Stimulated activated CD8-positive, alpha-beta memory T cell treated with anti-CD3 and anti-CD28 coated beads, Interleukin-12 subunit alpha, Interleukin-12 subunit beta, amount 100 ng/mL, for 24 hours (primary cell): ENCODE data around the gene CCDC124.

Source experiments
- DNase-seq: peaks from one replicate; pipeline ENCODE4 v3.0.0-alpha.2; 2020; ENCODE audit errors: extremely low read depth

Gene CCDC124

DNA sequence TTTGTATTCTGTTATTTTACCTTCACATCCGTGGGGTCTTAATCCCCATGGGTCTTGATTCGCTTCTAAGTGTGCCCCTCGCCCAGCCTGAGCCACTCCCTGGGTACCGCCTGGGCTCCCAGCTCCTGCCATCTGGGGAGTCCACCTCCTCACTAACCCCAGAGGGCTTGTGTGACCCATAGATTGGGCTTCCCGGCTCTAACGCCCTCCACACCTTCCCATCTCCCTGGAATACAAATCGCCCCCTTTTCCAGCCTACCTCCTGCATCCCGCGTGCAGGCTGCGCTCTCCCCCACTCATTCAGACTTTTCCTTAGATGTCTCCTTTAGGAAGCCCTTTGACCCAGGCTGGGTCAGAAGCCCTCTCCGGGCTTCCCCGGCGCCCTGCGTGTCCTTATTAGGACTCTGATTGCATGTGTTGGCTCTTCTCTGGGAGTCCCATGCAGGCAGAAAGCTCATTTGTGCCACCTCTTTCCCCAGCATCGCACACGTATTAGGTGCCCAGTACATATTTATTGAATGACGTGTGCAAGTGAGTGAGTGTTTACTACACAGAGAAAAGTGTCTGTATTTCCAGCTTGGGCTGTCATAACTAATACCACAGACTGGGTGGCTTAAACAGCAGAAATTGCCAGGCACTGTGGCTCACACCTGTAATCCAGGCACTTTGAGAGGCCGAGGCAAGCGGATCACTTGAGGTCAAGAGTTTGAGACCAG lies 757 bp downstream of the CCDC124 start:
- DNase-seq = no peak

DNA sequence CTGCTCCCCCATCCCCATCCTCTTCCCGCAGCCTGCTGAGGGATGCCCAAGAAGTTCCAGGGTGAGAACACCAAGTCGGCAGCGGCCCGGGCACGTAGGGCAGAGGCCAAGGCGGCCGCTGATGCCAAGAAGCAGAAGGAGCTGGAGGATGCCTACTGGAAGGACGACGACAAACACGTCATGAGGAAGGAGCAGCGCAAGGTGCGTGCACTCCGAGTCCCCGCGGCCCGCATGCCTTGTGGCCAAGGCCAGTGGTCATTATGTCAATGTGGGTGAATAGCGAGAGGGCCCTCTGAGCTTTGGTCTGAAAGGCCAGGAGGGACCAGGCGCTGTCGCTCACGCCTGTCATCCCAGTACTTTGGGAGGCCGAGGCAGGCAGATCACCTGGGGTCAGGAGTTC lies 3.6 kb downstream of the CCDC124 start:
- no peak for DNase-seq

- DNase-seq = no peak
These were observed 4.6 kb downstream of the CCDC124 start for GRCh38 chr19:17937371-17937900.

DNA sequence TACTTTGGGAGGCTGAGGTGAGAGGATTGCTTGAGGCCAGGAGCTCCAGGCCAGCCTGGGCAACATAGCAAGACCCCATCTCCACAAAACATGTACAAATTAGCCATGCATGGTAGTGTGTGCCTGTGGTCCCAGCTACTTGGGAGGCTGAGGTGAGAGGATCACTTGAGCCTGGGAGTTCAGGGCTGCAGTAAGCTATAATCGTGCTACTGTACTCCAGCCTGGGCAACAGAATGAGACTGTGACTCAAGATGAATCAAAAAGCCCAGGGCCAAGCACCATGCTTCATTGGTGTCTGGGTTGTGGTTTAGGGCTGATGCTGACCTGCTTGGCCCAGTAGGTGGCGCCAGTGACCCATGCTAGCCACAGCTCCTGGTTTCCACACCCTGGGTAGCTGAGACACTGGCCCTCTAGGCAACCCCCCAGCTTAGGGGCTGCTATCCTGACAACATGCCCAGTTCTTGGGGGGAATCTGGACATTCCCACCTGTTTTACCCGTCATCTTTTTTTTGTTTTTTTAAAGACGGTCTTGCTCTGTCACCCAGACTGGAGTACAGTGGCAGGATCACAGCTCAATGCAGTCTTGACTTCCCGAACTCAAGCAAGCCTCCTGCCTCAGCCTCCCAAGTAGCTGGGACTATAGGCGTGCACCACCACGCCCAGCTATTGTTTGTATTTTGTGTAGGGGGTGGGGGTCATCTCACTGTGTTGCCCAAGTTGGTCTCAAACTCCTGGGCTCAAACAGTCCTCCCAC lies 5.5 kb downstream of the CCDC124 start:
- DNase-seq = peak; percentile 50

- DNase-seq = no peak
These were observed 9.4 kb downstream of the CCDC124 start for GRCh38 chr19:17942181-17942580.

- no peak for DNase-seq
These were observed 9.9 kb downstream of the CCDC124 start for GRCh38 chr19:17942582-17943273.

GRCh38 chr19:17943274-17944221 lies 10.7 kb downstream of the CCDC124 start:
- DNase-seq = no peak

- no peak for DNase-seq
These were observed 11.5 kb downstream of the CCDC124 start for GRCh38 chr19:17944301-17944700.

DNA sequence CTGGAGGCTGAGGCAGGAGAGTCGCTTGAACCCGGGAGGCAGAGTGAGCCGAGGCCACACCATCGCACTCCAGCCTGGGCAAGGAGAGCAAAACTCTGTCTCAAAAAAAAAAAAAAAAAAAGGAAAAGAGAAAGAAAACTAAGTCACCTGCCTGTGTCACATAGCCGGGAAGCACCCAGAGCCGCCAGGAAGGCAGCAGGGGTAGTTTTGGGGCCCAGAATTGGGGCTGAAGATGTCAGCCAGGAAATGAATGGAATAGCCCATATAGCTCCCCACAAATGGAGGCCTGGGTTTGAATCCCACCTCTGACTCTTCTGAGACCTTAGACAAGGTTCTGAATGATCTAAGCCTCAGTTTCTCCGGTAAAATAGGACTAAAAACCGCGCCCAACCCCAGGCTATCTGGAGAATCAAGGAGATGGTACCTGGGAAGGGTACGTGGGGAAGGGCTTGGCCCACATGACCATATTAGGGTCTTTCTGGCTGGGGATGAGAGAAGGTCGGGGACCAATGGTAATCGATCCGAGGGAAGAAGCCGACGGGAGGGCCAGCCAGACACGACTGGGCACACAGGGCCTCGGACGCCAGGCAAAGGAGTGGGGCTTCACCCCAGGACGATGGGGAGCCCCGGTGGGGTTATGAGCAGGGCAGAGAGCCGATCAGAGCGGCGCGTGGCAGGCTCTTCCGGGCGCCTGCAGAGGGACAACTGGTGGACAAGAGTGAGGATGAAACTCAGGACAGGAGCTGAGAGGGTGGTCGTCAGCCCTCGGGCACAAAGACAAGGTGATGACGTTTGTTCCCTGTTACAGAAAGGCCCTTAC lies 14.4 kb downstream of the CCDC124 start:
- DNase-seq = no peak

DNA sequence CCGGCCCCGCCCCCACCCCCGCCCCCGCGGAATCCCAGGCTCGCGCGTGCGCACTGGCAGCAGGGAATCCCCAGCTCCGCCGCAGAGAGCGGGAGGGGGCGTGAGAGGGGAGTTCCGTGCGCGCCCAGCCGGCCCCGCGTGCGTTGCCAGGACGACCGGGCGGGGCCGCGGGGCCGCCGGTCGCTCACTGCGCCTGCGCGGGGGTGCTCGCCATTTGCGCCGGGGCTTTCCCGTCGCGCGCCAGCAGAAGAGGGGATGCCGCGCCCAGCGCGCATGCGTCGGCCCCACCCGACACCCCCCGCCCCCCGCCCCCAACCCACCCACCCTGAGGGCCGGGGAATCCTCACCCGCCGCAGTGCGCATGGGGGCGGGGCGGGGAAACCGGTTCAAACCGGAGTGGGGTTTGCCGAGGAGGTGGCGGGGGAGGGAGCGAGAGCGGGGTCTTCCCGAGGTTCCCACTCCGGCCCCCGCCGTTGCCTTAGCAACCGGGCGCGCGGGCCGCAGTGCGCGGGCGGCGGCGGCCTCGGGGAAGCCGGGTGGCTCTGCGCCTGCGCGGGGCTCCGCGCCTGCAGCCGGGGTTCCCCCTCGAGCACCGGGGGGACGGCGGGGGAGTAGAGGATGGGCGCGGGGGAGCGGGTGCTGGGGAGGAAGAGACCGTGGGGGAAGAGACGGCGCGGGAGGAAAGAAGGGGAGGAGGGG lies 15.1 kb downstream of the CCDC124 start:
- peak; percentile 87 for DNase-seq

- no peak for DNase-seq
These were observed 15.7 kb downstream of the CCDC124 start for GRCh38 chr19:17948514-17948900.

DNA sequence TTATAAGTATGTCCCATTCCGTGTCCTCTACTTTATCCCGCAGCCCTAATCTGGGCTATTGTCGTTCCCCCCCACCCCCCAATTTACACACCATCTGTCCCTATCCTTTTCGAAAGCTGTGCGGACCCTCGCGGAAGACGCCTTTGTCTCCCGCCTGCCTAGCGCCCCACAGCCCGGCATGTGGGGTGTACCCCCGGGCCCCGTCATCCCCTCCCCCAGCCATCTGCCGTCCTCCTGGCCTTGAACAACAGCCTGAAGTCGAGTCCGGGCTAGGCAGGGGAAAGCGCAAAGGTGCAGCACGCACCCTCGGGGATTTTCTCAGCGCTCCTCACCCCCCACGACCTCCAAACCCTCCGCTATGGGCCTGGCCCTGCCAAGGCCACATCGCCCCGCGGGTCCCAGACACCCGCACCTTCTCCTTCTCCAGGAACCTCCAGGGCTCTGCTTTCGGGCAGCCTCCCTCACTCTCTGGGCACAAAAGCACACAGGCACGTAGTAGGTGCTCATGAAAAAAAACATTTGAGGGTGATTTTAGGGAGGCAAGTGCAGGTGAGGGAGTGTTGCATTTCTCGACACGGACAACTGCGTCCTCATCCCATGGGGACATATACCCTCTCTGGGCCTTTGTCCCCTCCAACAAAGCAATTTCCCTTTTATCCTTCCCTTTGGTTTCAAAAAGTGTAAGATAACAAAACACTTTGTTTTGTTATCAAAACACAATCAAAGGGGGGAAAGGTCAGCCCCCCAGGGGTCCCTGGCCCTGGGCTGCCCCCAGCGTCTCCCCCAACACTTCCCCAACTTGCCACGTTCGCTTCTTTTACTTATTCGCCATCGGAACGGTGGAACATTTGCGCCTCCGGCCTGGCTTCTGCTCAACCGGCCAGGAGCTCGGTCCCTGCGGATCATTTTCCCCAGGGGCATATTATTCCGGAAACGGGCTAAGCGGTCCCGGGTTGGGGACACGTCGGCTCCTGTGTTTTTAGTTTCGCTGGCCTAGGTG lies 16.4 kb downstream of the CCDC124 start:
- no peak for DNase-seq

DNA sequence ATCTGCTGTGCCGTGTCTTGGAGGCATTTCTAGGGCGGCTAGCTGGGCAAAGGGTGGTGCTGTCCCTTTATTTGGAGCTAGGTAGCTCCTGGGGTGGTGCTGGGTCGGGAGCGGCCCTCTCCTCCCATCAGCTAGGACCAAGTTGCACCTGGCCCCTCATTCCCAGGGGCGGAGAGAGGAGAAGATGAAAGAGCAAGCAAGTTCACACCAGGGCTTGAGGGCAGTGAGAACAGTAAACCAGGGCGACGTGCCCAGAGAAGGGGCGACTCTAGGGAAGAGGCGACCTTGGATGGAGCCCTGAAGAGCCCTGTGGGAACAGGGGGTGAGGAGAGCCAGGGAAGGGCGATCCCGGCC lies 17.1 kb downstream of the CCDC124 start:
- no peak for DNase-seq

DNA sequence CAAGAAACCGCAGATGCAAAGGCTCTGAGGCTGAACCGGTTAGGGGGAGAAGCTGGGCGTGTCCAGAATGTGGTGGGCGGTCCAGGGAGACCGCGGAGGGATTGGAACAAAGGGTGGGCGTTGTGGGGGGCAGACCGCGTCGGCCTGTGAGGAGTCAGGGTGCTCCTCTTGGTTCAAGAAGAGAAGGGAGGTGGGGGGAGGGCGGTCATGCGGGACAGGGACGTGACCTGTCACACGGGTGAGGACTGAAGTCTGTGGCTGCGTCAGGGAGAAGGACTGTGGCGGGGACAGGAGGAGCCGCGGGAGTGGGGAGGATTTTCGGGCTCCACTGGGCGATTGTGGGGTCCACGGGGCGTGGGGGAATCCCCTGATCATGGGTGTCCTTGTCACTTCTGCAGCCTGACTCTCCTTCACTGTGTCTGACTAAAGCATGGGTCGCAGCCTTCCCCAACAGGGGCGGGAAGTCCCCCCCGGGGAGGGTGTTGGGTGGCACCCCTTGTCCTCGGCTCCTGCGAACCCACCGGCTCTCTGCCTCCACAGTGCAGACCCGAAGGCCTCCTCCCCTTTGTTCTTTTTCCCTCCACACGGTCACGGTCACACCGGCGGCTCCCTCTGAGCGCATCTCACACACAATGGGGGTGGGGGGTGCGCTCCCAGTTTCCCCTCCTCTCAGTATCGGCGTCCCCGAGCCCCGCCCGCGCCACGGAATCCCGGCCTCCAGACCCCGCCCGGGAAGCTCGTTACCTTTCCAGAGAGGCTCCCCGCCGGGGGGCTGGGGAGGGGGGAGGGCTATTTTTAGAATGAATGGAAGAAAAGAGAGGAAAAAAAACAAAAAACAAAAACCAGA lies 17.7 kb downstream of the CCDC124 start:
- DNase-seq = no peak

DNA sequence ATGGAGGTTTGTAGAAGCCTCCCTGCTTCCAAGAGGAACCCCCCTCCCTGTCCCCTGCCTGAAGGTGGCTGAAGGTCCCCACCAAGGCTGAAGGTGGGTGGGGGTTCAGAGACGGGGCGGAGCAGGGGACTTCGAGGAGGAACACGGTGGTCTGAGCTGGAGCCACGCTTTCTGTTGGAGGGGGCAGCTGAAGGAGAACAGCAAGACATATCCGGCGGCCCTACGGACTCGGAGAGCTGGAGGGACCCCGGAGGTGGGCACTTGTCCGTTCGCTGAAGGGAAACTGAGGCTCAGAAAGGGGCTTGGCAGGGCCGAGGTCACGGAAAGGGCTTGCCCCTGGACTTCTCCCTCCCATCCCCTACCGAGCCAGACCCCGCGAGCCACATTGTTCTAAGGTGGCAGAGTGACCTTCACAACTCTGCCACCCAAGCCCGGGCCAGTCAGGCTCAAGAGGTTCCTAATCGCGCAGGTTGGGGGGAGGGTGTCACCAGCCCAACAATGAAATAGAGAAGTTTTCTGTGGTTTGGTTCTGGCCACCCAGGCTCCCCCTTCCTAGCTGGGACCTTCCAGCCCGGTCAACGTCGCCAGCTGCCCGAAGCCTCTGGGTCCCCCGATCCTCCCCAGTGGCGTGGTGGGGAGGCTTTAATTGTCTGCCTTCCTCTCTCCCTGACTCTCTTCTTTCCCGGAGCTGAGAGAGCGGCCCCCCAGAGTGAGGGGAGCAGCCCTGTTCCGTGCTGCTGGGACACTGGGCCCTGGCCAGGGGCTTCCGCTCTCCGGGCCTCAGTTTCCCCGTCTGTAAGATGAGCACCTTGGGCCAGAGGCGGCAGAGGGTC lies 18.6 kb downstream of the CCDC124 start:
- DNase-seq = no peak

GRCh38 chr19:17951990-17952976 lies 19.5 kb downstream of the CCDC124 start:
- no peak for DNase-seq
